ENCODE measurements around the gene VPS29.

Gene VPS29

DNA sequence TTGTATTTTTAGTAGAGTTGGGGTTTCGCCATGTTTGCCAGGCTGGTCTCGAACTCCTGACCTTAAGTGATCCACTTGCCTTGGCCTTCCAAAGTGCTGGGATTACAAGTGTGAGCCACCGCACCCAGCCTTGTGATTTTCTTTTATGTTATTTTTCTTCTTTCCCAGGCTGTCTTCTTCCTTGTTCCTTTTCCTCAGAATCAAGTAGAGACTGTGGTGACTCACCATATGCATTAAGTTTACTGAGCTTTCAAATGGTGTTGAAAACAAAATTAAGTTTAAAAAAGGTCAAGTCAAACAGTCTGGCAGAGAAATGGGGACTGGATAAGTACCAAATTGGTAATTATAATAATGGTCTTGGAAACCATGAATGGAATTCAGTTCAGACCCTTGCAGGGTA, 57.5 kb downstream of the VPS29 start:
- DNase-seq: no peak

Measured in fibroblast of upper back skin (primary cell).